Body of pancreas (tissue), 4 donors: ENCODE data around the gene RESF1. TPM values are rescaled to one million over a fixed set of nuclear protein-coding genes. Genes with fewer than 3 reads are reported as not detected.
A peak's percentile ranks its signal among the peaks of the same experiment; 100 is the strongest.

ENCODE experiments used
- ATAC-seq: fragments of 150-250 bp; one replicate; pipeline ENCODE4 v1.9.1; 2016
- DNase-seq, 4 donors: peaks; one replicate each; pipeline ENCODE4 v3.0.0-alpha.2; 2019
- H3K27ac ChIP-seq, 4 donors: fragments of 200-600 bp; sonication (generic); 1 replicate in 3 of 4; 2 replicates in 1 of 4; pipeline versions ENCODE4 v1.5.1 to v1.6.1; 2016 to 2019; ENCODE audit warnings: mild to moderate bottlenecking in 1 of 4, mixed read lengths in 1 of 4, moderate library complexity in 1 of 4
- H3K27me3 ChIP-seq, 2 donors: fragments of 200-600 bp; sonication (generic); one replicate each; pipeline ENCODE4 v1.6.0; 2016; ENCODE audit warnings: mild to moderate bottlenecking in 1 of 2
- H3K36me3 ChIP-seq, 2 donors: fragments of 200-600 bp; sonication (generic); replicated peaks in 1 of 2; 2 replicates each; pipeline ENCODE4 v1.5.1; 2016; ENCODE audit warnings: low read depth in 2 of 2; ENCODE audit not compliant: insufficient read depth in 1 of 2
- H3K4me1 ChIP-seq: fragments of 200-600 bp; sonication (generic); one replicate; pipeline ENCODE4 v1.6.0; 2016
- H3K4me3 ChIP-seq, 2 donors: fragments of 200-600 bp; sonication (generic); 1 replicate in 1 of 2; 2 replicates in 1 of 2; pipeline ENCODE4 v1.5.1; 2016 to 2019
- H3K9me3 ChIP-seq, 3 donors: fragments of 200-600 bp; sonication (generic); 1 replicate in 2 of 3; 2 replicates in 1 of 3; pipeline ENCODE4 v1.5.1; 2016
- POLR2A ChIP-seq, 3 donors: fragments of 450-650 bp; IDR thresholded peaks; one replicate each; pipeline ENCODE4 v1.6.1; 2016; ENCODE audit warnings: antibody characterized with exemption in 3 of 3, mild to moderate bottlenecking in 2 of 3
- WGBS, 2 donors: methylation state at CpG; one replicate each; pipeline ENCODE4 v1.1.5; 2017; 5-methylcytosine and 5-hydroxymethylcytosine counted together
- intact Hi-C: fragments of 100-400 bp; cut with DNase I; formaldehyde crosslinking; loops from one replicate; pipeline ENCODE4 v1.15.1; 2023
- total RNA-seq, 2 donors: library from RNA; depleted of rRNA; stranded (reverse); fragments of >200 nt; gene quantifications; one replicate each; pipeline ENCODE4 v1.1.0, GENCODE V29; 2016
- TF ChIP-seq, protein P1 (sequence below), 7 experiments: fragments of 450-650 bp in 4 of 7; fragments of 200-600 bp in 3 of 7; sonication (generic) in 3 of 7; IDR thresholded peaks; one replicate each; pipeline ENCODE4 v1.5.1; 2016 to 2019; ENCODE audit warnings: antibody characterized with exemption in 7 of 7

RESF1 gene
- total RNA-seq, 2 donors from 2014 or later = 29.1 to 48.1 TPM

DNA sequence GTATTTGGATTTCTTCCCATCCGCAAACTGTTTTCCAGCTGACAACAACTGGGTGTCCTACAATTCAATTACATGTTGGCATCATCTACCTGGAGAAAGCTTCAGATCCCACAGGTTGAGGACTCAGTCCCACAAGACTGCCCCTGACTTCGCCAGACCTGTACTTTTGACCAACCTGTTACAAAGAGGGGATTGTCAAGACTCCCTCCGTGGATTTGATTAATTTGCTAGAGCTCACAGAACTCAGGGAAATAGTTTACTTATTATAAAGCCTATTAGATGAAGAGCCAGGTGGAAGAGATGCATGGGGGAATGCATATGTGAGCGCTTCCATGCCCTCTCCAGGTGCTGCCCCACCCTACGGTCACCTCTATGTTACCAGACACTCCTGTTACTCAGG lies 14.6 kb downstream of the RESF1 start:
- TF ChIP-seq POLR2A (IDR thresholded peaks at IDR 0.05) = no peak
- ATAC-seq (peak; percentile 65), DNase-seq (no peak)
- 62 to 66% methylated on average over 5 of the region's 5 CpGs for WGBS, 2 donors
- Histone ChIP-seq H3K36me3 (peaks cover 0 to 8% of the 10 kb centered on the region in 2 donors), H3K4me1 (peaks cover 18% of the 10 kb centered on the region), H3K4me3 (no peak overlapping the region), H3K27ac (peak overlapping the region in 3 of 4 donors; percentile 28 to 66 (median 28)), H3K9me3 (peaks cover 0 to 5% (median 0%) of the 10 kb centered on the region in 3 donors), H3K27me3 (no peaks in the 10 kb centered on the region)
- intact Hi-C loops = no loop called here

DNA sequence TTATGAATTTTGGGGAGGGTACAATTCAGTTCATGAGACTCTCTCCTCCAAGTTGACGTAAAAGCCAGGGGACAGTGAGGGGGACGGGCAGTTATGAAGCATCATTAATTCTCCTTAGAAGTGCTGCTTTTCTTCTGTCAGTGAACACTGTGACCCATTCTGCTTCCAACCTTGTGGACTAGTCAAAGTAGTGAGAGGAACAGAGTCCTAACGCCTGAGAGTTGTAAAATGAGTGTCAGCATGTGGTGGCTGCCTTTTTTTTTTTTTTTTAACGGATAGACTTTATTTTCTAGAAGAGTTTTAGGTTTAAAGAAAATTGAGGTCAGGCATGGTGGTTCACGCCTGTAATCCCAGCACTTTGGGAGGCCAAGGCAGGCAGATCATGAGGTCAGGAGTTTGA lies 15.5 kb downstream of the RESF1 start:
- peaks cover 18% of the 10 kb centered on the region for H3K4me1 ChIP-seq
- DNase-seq (no peak), ATAC-seq (no peak)
- H3K27ac ChIP-seq = peak overlapping the region in 3 of 4 donors; percentile 28 to 66 (median 28)
- WGBS, 2 donors = 80 to 90% methylated on average over 5 of the region's 5 CpGs
- H3K27me3 ChIP-seq = no peaks in the 10 kb centered on the region
- peaks cover 0 to 8% of the 10 kb centered on the region in 2 donors for H3K36me3 ChIP-seq
- H3K4me3 ChIP-seq = no peak overlapping the region
- TF ChIP-seq POLR2A (IDR thresholded peaks at IDR 0.05) = no peak
- TF ChIP-seq, protein P1, sequence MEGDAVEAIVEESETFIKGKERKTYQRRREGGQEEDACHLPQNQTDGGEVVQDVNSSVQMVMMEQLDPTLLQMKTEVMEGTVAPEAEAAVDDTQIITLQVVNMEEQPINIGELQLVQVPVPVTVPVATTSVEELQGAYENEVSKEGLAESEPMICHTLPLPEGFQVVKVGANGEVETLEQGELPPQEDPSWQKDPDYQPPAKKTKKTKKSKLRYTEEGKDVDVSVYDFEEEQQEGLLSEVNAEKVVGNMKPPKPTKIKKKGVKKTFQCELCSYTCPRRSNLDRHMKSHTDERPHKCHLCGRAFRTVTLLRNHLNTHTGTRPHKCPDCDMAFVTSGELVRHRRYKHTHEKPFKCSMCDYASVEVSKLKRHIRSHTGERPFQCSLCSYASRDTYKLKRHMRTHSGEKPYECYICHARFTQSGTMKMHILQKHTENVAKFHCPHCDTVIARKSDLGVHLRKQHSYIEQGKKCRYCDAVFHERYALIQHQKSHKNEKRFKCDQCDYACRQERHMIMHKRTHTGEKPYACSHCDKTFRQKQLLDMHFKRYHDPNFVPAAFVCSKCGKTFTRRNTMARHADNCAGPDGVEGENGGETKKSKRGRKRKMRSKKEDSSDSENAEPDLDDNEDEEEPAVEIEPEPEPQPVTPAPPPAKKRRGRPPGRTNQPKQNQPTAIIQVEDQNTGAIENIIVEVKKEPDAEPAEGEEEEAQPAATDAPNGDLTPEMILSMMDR (IDR thresholded peaks at IDR 0.05) = no peak
- intact Hi-C loops = no loop called here
- H3K9me3 ChIP-seq = peaks cover 0 to 5% (median 0%) of the 10 kb centered on the region in 3 donors

DNA sequence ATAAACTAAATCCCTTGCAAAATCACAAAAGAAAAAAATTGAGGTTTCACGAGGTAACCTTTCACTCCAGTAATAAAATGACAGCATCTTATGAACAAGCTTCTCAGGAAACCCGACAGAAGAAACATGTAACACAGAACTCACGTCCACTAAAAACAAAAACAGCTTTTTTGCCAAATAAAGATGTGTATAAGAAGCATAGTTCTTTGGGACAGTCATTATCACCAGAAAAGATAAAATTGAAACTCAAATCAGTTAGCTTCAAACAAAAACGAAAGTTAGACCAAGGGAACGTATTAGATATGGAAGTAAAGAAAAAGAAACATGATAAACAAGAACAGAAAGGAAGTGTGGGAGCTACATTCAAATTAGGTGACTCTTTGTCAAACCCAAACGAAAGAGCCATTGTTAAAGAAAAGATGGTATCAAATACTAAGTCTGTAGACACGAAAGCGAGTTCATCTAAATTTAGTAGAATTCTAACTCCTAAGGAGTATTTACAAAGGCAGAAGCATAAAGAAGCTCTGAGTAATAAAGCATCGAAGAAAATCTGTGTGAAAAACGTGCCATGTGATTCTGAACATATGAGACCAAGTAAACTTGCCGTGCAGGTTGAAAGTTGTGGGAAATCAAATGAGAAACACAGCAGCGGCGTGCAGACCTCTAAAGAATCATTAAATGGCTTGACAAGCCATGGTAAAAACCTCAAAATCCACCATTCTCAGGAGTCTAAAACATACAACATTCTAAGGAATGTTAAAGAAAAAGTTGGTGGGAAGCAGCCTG lies 25.8 kb downstream of the RESF1 start:
- DNase-seq (no peak), ATAC-seq (no peak)
- intact Hi-C loops = no loop called here
- TF ChIP-seq POLR2A (IDR thresholded peaks at IDR 0.05) = no peak
- TF ChIP-seq, protein P1 (IDR thresholded peaks at IDR 0.05) = no peak
- no peak overlapping the region for H3K4me3 ChIP-seq
- no peaks in the 10 kb centered on the region for H3K9me3 ChIP-seq
- peaks cover 0 to 10% of the 10 kb centered on the region in 2 donors for H3K36me3 ChIP-seq
- H3K27ac ChIP-seq = no peak overlapping the region
- H3K4me1 ChIP-seq = no peaks in the 10 kb centered on the region
- no peaks in the 10 kb centered on the region for H3K27me3 ChIP-seq
- 90 to 94% methylated on average over 13 of the region's 13 CpGs for WGBS, 2 donors

DNA sequence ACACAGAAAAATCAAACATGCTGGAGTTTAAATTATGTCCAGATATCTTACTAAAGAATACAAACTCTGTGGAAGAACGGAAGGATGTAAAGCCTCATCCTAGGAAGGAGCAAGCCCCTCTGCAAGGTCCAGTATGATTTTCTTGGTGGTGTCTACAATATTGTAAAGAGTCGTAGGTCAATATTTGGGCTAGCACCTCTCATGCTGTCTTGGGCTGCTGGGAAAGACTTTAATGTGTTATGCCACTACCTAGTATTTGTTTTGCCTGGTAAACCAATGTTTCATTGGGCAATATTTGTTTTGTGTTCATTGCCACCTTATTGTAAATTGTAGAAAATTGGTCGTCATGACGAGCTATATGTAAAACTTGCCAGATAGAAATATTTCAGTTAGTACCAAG lies 26.6 kb downstream of the RESF1 start:
- no peaks in the 10 kb centered on the region for H3K4me1 ChIP-seq
- TF ChIP-seq, protein P1 (IDR thresholded peaks at IDR 0.05) = no peak
- TF ChIP-seq POLR2A (IDR thresholded peaks at IDR 0.05) = no peak
- WGBS, 2 donors = 85 to 87% methylated on average over 4 of the region's 4 CpGs
- ATAC-seq (no peak), DNase-seq (no peak)
- peaks cover 0 to 13% of the 10 kb centered on the region in 2 donors for H3K36me3 ChIP-seq
- H3K27ac ChIP-seq = no peak overlapping the region
- H3K4me3 ChIP-seq = no peak overlapping the region
- intact Hi-C loops = no loop called here
- H3K27me3 ChIP-seq = no peaks in the 10 kb centered on the region
- H3K9me3 ChIP-seq = no peaks in the 10 kb centered on the region

DNA sequence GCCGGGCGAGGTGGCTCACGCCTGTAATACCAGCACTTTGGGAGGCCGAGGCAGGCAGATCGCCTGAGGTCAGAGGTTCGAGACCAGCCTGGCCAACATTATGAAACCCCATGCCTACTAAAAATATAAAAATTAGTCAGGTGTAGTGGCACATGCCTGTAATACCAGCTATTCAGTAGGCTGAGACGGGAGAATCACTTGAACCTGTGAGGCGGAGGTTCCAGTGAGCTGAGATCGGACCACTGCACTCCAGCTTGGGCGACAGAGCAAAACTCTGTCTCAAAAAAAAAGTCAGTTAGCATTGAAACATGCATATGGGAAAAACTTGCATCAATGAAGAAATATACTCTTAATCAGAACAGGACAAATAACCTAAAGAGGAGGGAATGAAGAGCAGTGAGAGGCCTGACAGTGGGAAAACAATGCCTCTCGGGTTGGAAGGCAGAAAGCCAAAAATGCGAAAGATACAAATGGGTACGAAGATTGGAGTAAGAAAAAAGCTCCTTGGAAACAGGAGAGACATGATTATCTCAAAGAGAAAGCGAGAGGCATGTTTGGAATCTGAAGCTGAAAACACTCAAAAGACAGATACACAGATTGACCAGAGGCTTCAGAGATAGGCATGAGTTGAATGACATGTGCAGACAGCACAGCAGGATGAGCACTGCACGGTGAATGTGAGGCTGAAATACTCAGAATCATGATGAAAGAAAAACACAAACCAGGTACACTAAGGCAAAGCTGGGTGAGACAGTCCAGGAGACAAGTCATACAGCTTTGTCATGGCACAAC lies 30.6 kb downstream of the RESF1 start:
- Histone ChIP-seq H3K4me1 (no peaks in the 10 kb centered on the region), H3K27me3 (no peaks in the 10 kb centered on the region), H3K36me3 (peaks cover 0 to 4% of the 10 kb centered on the region in 2 donors), H3K9me3 (no peaks in the 10 kb centered on the region), H3K4me3 (no peak overlapping the region), H3K27ac (no peak overlapping the region)
- WGBS, 2 donors = 94 to 97% methylated on average over 15 of the region's 15 CpGs
- no peak for DNase-seq
- ATAC-seq = no peak
- intact Hi-C loops = no loop called here
- no peak for TF ChIP-seq POLR2A (IDR thresholded peaks at IDR 0.05)
- TF ChIP-seq, protein P1 (IDR thresholded peaks at IDR 0.05) = no peak
